ENCODE results near the gene SPATA6. TPM values are rescaled to one million over a fixed set of nuclear protein-coding genes. Genes with fewer than 3 reads are reported as not detected.
"Not testable (repeated sequence)": the region's sequence is repeated elsewhere in the genome, so short reads cannot be mapped to it uniquely, and the experiment has no call there.

SPATA6 gene
- total RNA-seq, 1 donor: 6.2 TPM

- DNase-seq (ENCODE audit: low read depth in 2 of 3, low spot score in 2 of 3): no peak
These were observed 5.4 kb downstream of the SPATA6 start for GRCh38 chr1:48466594-48466993.

GRCh38 chr1:48462716-48463302, 9.2 kb downstream of the SPATA6 start:
- DNase-seq (ENCODE audit: low read depth in 2 of 3, low spot score in 2 of 3): no peak

- no peak for DNase-seq (ENCODE audit: low read depth in 2 of 3, low spot score in 2 of 3)
These were observed 21.5 kb downstream of the SPATA6 start for GRCh38 chr1:48450505-48450904.

- no peak for DNase-seq (ENCODE audit: low read depth in 2 of 3, low spot score in 2 of 3)
These were observed 23.1 kb downstream of the SPATA6 start for GRCh38 chr1:48448932-48449331.

GRCh38 chr1:48444186-48444585, 27.8 kb downstream of the SPATA6 start:
- not testable (repeated sequence) for DNase-seq (ENCODE audit: low read depth in 2 of 3, low spot score in 2 of 3)

GRCh38 chr1:48442864-48443619, 29.0 kb downstream of the SPATA6 start:
- DNase-seq (ENCODE audit: low read depth in 2 of 3, low spot score in 2 of 3): no peak

GRCh38 chr1:48440786-48441185, 31.2 kb downstream of the SPATA6 start:
- DNase-seq (ENCODE audit: low read depth in 2 of 3, low spot score in 2 of 3): not testable (repeated sequence)

GRCh38 chr1:48439380-48439779, 32.6 kb downstream of the SPATA6 start:
- no peak for DNase-seq (ENCODE audit: low read depth in 2 of 3, low spot score in 2 of 3)

GRCh38 chr1:48437379-48437778, 34.6 kb downstream of the SPATA6 start:
- DNase-seq (ENCODE audit: low read depth in 2 of 3, low spot score in 2 of 3): not testable (repeated sequence)

GRCh38 chr1:48435312-48436002, 36.5 kb downstream of the SPATA6 start:
- not testable (repeated sequence) for DNase-seq (ENCODE audit: low read depth in 2 of 3, low spot score in 2 of 3)

- no peak for DNase-seq (ENCODE audit: low read depth in 2 of 3, low spot score in 2 of 3)
These were observed 41.2 kb downstream of the SPATA6 start for GRCh38 chr1:48430832-48431231.

GRCh38 chr1:48422009-48422408, 50.0 kb downstream of the SPATA6 start:
- no peak for DNase-seq (ENCODE audit: low read depth in 2 of 3, low spot score in 2 of 3)

GRCh38 chr1:48418742-48419141, 53.3 kb downstream of the SPATA6 start:
- no peak for DNase-seq (ENCODE audit: low read depth in 2 of 3, low spot score in 2 of 3)

- DNase-seq (ENCODE audit: low read depth in 2 of 3, low spot score in 2 of 3): no peak
These were observed 57.0 kb downstream of the SPATA6 start for GRCh38 chr1:48415050-48415449.

- DNase-seq (ENCODE audit: low read depth in 2 of 3, low spot score in 2 of 3): no peak
These were observed 57.7 kb downstream of the SPATA6 start for GRCh38 chr1:48414264-48414663.

GRCh38 chr1:48405940-48406339, 66.1 kb downstream of the SPATA6 start:
- no peak for DNase-seq (ENCODE audit: low read depth in 2 of 3, low spot score in 2 of 3)

GRCh38 chr1:48405400-48405799, 66.6 kb downstream of the SPATA6 start:
- no peak for DNase-seq (ENCODE audit: low read depth in 2 of 3, low spot score in 2 of 3)

GRCh38 chr1:48402599-48402998, 69.4 kb downstream of the SPATA6 start:
- DNase-seq (ENCODE audit: low read depth in 2 of 3, low spot score in 2 of 3): no peak

- DNase-seq (ENCODE audit: low read depth in 2 of 3, low spot score in 2 of 3): no peak
These were observed 75.8 kb downstream of the SPATA6 start for GRCh38 chr1:48396208-48396607.

- DNase-seq (ENCODE audit: low read depth in 2 of 3, low spot score in 2 of 3): no peak
These were observed 80.1 kb downstream of the SPATA6 start for GRCh38 chr1:48391926-48392325.

- DNase-seq (ENCODE audit: low read depth in 2 of 3, low spot score in 2 of 3): no peak
These were observed 84.6 kb downstream of the SPATA6 start for GRCh38 chr1:48387409-48387808.

GRCh38 chr1:48374785-48375184, 97.2 kb downstream of the SPATA6 start:
- DNase-seq (ENCODE audit: low read depth in 2 of 3, low spot score in 2 of 3): no peak
